ENCODE results near the gene DPH1.

DNA sequence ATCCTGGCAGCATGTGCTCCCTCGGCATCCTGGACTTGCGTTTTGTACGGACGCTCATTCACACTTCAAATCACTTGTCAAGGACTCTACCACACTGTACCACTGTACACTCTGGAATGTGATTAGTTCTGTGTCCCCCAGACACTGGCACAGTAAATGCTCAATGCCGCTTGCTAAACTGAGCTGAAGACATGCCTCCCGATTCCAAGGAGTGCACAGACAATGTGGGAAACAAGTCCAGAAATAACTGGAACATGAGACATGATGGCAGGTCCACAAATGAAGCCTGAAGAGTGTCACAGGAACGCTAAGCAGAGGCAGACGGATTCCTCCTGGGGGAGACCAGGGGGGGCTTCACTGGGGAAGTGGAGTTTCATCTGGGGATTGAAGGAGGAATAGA, 47.1 kb downstream of the DPH1 start:
- TF ChIP-seq CTCF (IDR thresholded peaks at IDR 0.05) (no peak), POLR2AphosphoS5 (IDR thresholded peaks at IDR 0.05) (no peak), POLR2A (IDR thresholded peaks at IDR 0.05) (no peak), EP300 (IDR thresholded peaks at IDR 0.05) (no peak)
